Sciatic nerve (tissue), 2 donors: ENCODE measurements around the gene DNAAF2. TPM values are rescaled to one million over a fixed set of nuclear protein-coding genes. Genes with fewer than 3 reads are reported as not detected.
"Not testable (repeated sequence)": the region's sequence is repeated elsewhere in the genome, so short reads cannot be mapped to it uniquely, and the experiment has no call there.

Source experiments
- ATAC-seq: fragments of 200-7000 bp; cut with Tn5 transposase; one replicate; pipeline ENCODE4 v1.9.1; 2020; ENCODE audit warnings: mild to moderate bottlenecking, moderate library complexity
- DNase-seq: peaks from one replicate; pipeline ENCODE4 v3.0.0-alpha.2; 2020; ENCODE audit warnings: low spot score
- intact Hi-C: fragments of 100-400 bp; cut with DNase I; formaldehyde crosslinking; loops from one replicate; pipeline ENCODE4 v1.14.2; 2022
- total RNA-seq: library from RNA; stranded (reverse); fragmentation: NEBNext Ultra II Directional; extraction: Animal tissue kit (Norgen Biotek cat#: 25700); gene quantifications from one replicate; pipeline ENCODE4 v1.2.1, GENCODE V29; 2021
- donor health status: DM: no; HTN: no; CAD: no.
- donor health status: DM: no; HTN: no; CAD: no.

The DNAAF2 gene
- total RNA-seq, 1 donor from 2014 or later = 5.1 TPM

GRCh38 chr14:49623941-49624839 is 10.9 kb downstream of the DNAAF2 start:
- intact Hi-C loops = no loop called here
- no peak for ATAC-seq
- DNase-seq = no peak

GRCh38 chr14:49623387-49623786 is 11.7 kb downstream of the DNAAF2 start:
- DNase-seq = no peak
- no peak for ATAC-seq
- intact Hi-C loops = no loop called here

- ATAC-seq (no peak), DNase-seq (no peak)
- intact Hi-C loops = no loop called here
Observed at GRCh38 chr14:49622022-49622607, 12.9 kb downstream of the DNAAF2 start.

GRCh38 chr14:49621114-49621881 is 13.7 kb downstream of the DNAAF2 start:
- intact Hi-C loops = no loop called here
- DNase-seq (peak; percentile 82), ATAC-seq (peak; percentile 60)

GRCh38 chr14:49620182-49621113 is 14.6 kb downstream of the DNAAF2 start, which contains the start of the genes MGAT2 and RPL36AL:
MGAT2 (plus strand) TSS chr14:49620799; CDS start chr14:49621269, 470 bp downstream.
RPL36AL (minus strand) TSS chr14:49620626; CDS start chr14:49619104, 1,522 bp downstream.
- peak; percentile 100 for ATAC-seq
- DNase-seq = peak; percentile 99
- intact Hi-C loops = no loop called here

GRCh38 chr14:49619730-49620129 is 15.3 kb downstream of the DNAAF2 start:
- ATAC-seq (no peak), DNase-seq (no peak)
- intact Hi-C loops = no loop called here

GRCh38 chr14:49619273-49619672 is 15.8 kb downstream of the DNAAF2 start:
- DNase-seq, ATAC-seq, intact Hi-C loops: not testable (repeated sequence)

GRCh38 chr14:49617852-49618519 is 17.1 kb downstream of the DNAAF2 start:
- no peak for ATAC-seq
- intact Hi-C loops = no loop called here
- no peak for DNase-seq

- ATAC-seq = no peak
- intact Hi-C loops = no loop called here
- no peak for DNase-seq
Observed at GRCh38 chr14:49615776-49616175, 19.3 kb downstream of the DNAAF2 start.

GRCh38 chr14:49614196-49614595 is 20.8 kb downstream of the DNAAF2 start:
- ATAC-seq (no peak), DNase-seq (no peak)

GRCh38 chr14:49612671-49613070 is 22.4 kb downstream of the DNAAF2 start:
- intact Hi-C loops = no loop called here
- ATAC-seq = no peak

More at GRCh38 chr14:49614196-49614595, 20.8 kb downstream of the DNAAF2 start:
- intact Hi-C loops = no loop called here

GRCh38 chr14:49612251-49612650 is 22.8 kb downstream of the DNAAF2 start:
- no peak for ATAC-seq
- intact Hi-C loops = no loop called here
- no peak for DNase-seq

More at GRCh38 chr14:49612671-49613070, 22.4 kb downstream of the DNAAF2 start:
- DNase-seq = no peak

- intact Hi-C loops = no loop called here
- DNase-seq = no peak
- ATAC-seq = no peak
Observed at GRCh38 chr14:49607583-49607982, 27.5 kb downstream of the DNAAF2 start.

GRCh38 chr14:49598485-49599300 is 36.4 kb downstream of the DNAAF2 start, which contains the start of gene LRR1:
LRR1 (plus strand) TSS chr14:49598940; CDS start chr14:49599021, 81 bp downstream.
- peak; percentile 91 for DNase-seq
- peak; percentile 93 for ATAC-seq
- intact Hi-C loops = no loop called here

GRCh38 chr14:49598189-49598484 is 36.9 kb downstream of the DNAAF2 start:
- peak; percentile 50 for ATAC-seq
- intact Hi-C loops = no loop called here

GRCh38 chr14:49594347-49595091 is 40.5 kb downstream of the DNAAF2 start:
- intact Hi-C loops = no loop called here
- no peak for ATAC-seq
- no peak for DNase-seq

More at GRCh38 chr14:49598189-49598484, 36.9 kb downstream of the DNAAF2 start:
- DNase-seq = no peak
